Keratinocyte (primary cell): ENCODE measurements around the gene NR1I3. TPM values are rescaled to one million over a fixed set of nuclear protein-coding genes. Genes with fewer than 3 reads are reported as not detected.

Source experiments
- DNase-seq: peaks from one replicate; pipeline ENCODE4 v3.0.0-alpha.2; 2011; ENCODE audit warnings: low read depth, missing footprints, low spot score
- FAIRE-seq: peaks from 2 replicates; lab custom pipeline; 2011; peaks lifted over from hg19 to GRCh38; lab: Jason Lieb, UNC
- H2AFZ ChIP-seq: 2 replicates; pipeline ENCODE4 v1.6.0; 2012; ENCODE audit warnings: low read length, control low read depth, inconsistent platforms; ENCODE audit not compliant: control insufficient read depth
- H3K27ac ChIP-seq: 2 replicates; pipeline ENCODE4 v1.5.1; 2011; ENCODE audit warnings: low read length; ENCODE audit not compliant: control insufficient read depth, insufficient read depth
- H3K27me3 ChIP-seq: 3 replicates; pipeline ENCODE4 v1.6.0; 2011; ENCODE audit warnings: low read length; ENCODE audit not compliant: control insufficient read depth, insufficient read depth; ENCODE audit errors: extremely low read depth
- H3K36me3 ChIP-seq, 2 experiments: 2 replicates in 1 of 2; 3 replicates in 1 of 2; pipeline ENCODE4 v1.5.1; 2011; ENCODE audit warnings: low read length in 2 of 2, mild to moderate bottlenecking in 1 of 2; ENCODE audit not compliant: control insufficient read depth in 2 of 2, insufficient read depth in 2 of 2; ENCODE audit errors: extremely low read depth in 1 of 2
- H3K4me1 ChIP-seq: 3 replicates; pipeline ENCODE4 v1.5.1; 2011; ENCODE audit warnings: low read length; ENCODE audit not compliant: control insufficient read depth, insufficient read depth; ENCODE audit errors: extremely low read depth
- H3K4me2 ChIP-seq: 3 replicates; pipeline ENCODE4 v1.6.0; 2011; ENCODE audit warnings: low read depth, low read length; ENCODE audit not compliant: control insufficient read depth, insufficient read depth; ENCODE audit errors: extremely low read depth
- H3K4me3 ChIP-seq, 3 experiments: fragments of 200-600 bp in 1 of 3; sonication (generic) in 1 of 3; 2 replicates in 2 of 3; 3 replicates in 1 of 3; pipeline ENCODE4 v1.5.1; 2011 to 2016; ENCODE audit warnings: low read length in 3 of 3, mild to moderate bottlenecking in 3 of 3, control low read depth in 2 of 3, inconsistent platforms in 1 of 3, low read depth in 1 of 3, mixed read lengths in 1 of 3, mixed run types in 1 of 3, moderate library complexity in 1 of 3; ENCODE audit not compliant: control insufficient read depth in 2 of 3, insufficient read depth in 2 of 3; ENCODE audit errors: extremely low read depth in 1 of 3
- H3K79me2 ChIP-seq: 2 replicates; pipeline ENCODE4 v1.6.0; 2012; ENCODE audit warnings: low read length; ENCODE audit not compliant: control insufficient read depth, insufficient read depth
- H3K9ac ChIP-seq: 3 replicates; pipeline ENCODE4 v1.6.0; 2011; ENCODE audit warnings: low read length; ENCODE audit not compliant: control insufficient read depth, insufficient read depth; ENCODE audit errors: extremely low read depth
- H3K9me1 ChIP-seq: 3 replicates; pipeline ENCODE4 v1.6.0; 2011; ENCODE audit warnings: low read length; ENCODE audit not compliant: control insufficient read depth, insufficient read depth; ENCODE audit errors: extremely low read depth
- H3K9me3 ChIP-seq: 2 replicates; pipeline ENCODE4 v1.5.1; 2012; ENCODE audit warnings: low read depth, low read length; ENCODE audit not compliant: control insufficient read depth
- H4K20me1 ChIP-seq: 3 replicates; pipeline ENCODE4 v1.6.0; 2011; ENCODE audit warnings: low read length; ENCODE audit not compliant: control insufficient read depth, insufficient read depth; ENCODE audit errors: extremely low read depth
- CTCF ChIP-seq, 3 experiments: IDR thresholded peaks in 1 of 3; conservative IDR thresholded peaks in 1 of 3; optimal IDR thresholded peaks in 1 of 3; 2 replicates in 2 of 3; 3 replicates in 1 of 3; pipeline versions ENCODE3 to v1.5.1; 2011; ENCODE audit warnings: low read length in 3 of 3, mild to moderate bottlenecking in 3 of 3, moderate library complexity in 2 of 3, control low read depth in 1 of 3, inconsistent platforms in 1 of 3; ENCODE audit not compliant: insufficient read depth in 2 of 3; ENCODE audit errors: extremely low read depth in 1 of 3
- EZH2 ChIP-seq: IDR thresholded peaks from one replicate; pipeline ENCODE4 v1.6.1; 2012; ENCODE audit warnings: inconsistent platforms, mild to moderate bottlenecking, low read length, moderate library complexity
- dilution Hi-C: fragments of 300-500 bp; cut with MboI; formaldehyde crosslinking; loops from one replicate; pipeline ENCODE4 v1.7.0; 2020; ENCODE audit warnings: low sequenced_read_pairs; ENCODE audit not compliant: extremely low pct_ligation_motif_present
- polyA plus RNA-seq, 5 experiments: library from polyadenylated mRNA; depleted of rRNA in 3 of 5; stranded (reverse) in 3 of 5; stranded (forward) in 1 of 5; unstranded in 1 of 5; fragments of >200 nt; gene quantifications; 1 replicate in 1 of 5; 2 replicates in 3 of 5; 3 replicates in 1 of 5; pipeline versions ENCODE4 v1.2.1 to v1.2.3, GENCODE V29; 2011 to 2012; ENCODE audit warnings: missing spikeins in 2 of 5, low read depth in 1 of 5, low replicate concordance in 1 of 5

NR1I3 gene
- polyA plus RNA-seq, 1 donor (not counting 4 experiments of a cell fraction or from before 2014, with no cell fraction given), result not detected

- dilution Hi-C loops, result no loop called here
- no peak overlapping the region for H3K9ac ChIP-seq
- peaks cover 13% of the 10 kb centered on the region for H3K79me2 ChIP-seq
- no peak overlapping the region for H3K4me2 ChIP-seq
- FAIRE-seq (no peak), DNase-seq (no peak)
- H4K20me1 ChIP-seq, result no peaks in the 10 kb centered on the region
- TF ChIP-seq EZH2 (no peak), CTCF (optimal IDR thresholded peaks at IDR 0.05 in 1 of 3, IDR thresholded peaks at IDR 0.05 in 1 of 3, conservative IDR thresholded peaks at IDR 0.05 in 1 of 3; ENCODE audit: extremely low read depth in 1 of 3, insufficient read depth in 2 of 3, low read length in 3 of 3) (no peak)
- no peak overlapping the region for H3K4me3 ChIP-seq
- H2AFZ ChIP-seq, result no peak overlapping the region
- no peaks in the 10 kb centered on the region for H3K9me1 ChIP-seq
- no peaks in the 10 kb centered on the region for H3K27me3 ChIP-seq
- H3K9me3 ChIP-seq, result no peaks in the 10 kb centered on the region
- H3K36me3 ChIP-seq, result peaks cover 12 to 17% of the 10 kb centered on the region in 2 experiments
- no peak overlapping the region for H3K27ac ChIP-seq
- H3K4me1 ChIP-seq, result peaks cover 19% of the 10 kb centered on the region
Observed at GRCh38 chr1:161230762-161231161, 7.2 kb downstream of the NR1I3 start.

- no peaks in the 10 kb centered on the region for H3K9me3 ChIP-seq
- TF ChIP-seq CTCF (optimal IDR thresholded peaks at IDR 0.05 in 1 of 3, IDR thresholded peaks at IDR 0.05 in 1 of 3, conservative IDR thresholded peaks at IDR 0.05 in 1 of 3; ENCODE audit: extremely low read depth in 1 of 3, insufficient read depth in 2 of 3, low read length in 3 of 3) (peak in 1 of 3 experiments; percentile 15), EZH2 (no peak)
- no peak overlapping the region for H3K4me3 ChIP-seq
- peaks cover 13% of the 10 kb centered on the region for H3K79me2 ChIP-seq
- H2AFZ ChIP-seq, result no peak overlapping the region
- no peak overlapping the region for H3K4me2 ChIP-seq
- H3K4me1 ChIP-seq, result peaks cover 19% of the 10 kb centered on the region
- no peak overlapping the region for H3K27ac ChIP-seq
- no peak overlapping the region for H3K9ac ChIP-seq
- FAIRE-seq (no peak), DNase-seq (no peak)
- no peaks in the 10 kb centered on the region for H4K20me1 ChIP-seq
- no peaks in the 10 kb centered on the region for H3K9me1 ChIP-seq
- H3K27me3 ChIP-seq, result no peaks in the 10 kb centered on the region
- dilution Hi-C loops, result no loop called here
- H3K36me3 ChIP-seq, result peaks cover 12 to 17% of the 10 kb centered on the region in 2 experiments
Observed at GRCh38 chr1:161229896-161230295, 8.1 kb downstream of the NR1I3 start.
